GM12892 (cell line): ENCODE results near the gene ONECUT1. TPM values are rescaled to one million over a fixed set of nuclear protein-coding genes. Genes with fewer than 3 reads are reported as not detected.
"Not testable (repeated sequence)": the region's sequence is repeated elsewhere in the genome, so short reads cannot be mapped to it uniquely, and the experiment has no call there.

ENCODE experiments used
- DNase-seq: peaks from one replicate; pipeline ENCODE4 v3.0.0; 2011; ENCODE audit not compliant: insufficient read length
- FAIRE-seq: peaks from 2 replicates; lab custom pipeline; 2011; peaks lifted over from hg19 to GRCh38; lab: Jason Lieb, UNC
- POLR2A ChIP-seq: IDR thresholded peaks from 2 replicates; pipeline ENCODE4 v1.6.1; 2011; ENCODE audit warnings: low read depth, low read length, control low read depth
- POLR2AphosphoS5 ChIP-seq: IDR thresholded peaks from 2 replicates; pipeline ENCODE4 v1.6.1; 2011; ENCODE audit warnings: low read depth, low read length, control low read depth
- TAF1 ChIP-seq: IDR thresholded peaks from 2 replicates; pipeline ENCODE4 v1.6.1; 2011; ENCODE audit warnings: low read depth, mild to moderate bottlenecking, control low read depth, low read length, borderline replicate concordance
- polyA plus RNA-seq: library from polyadenylated mRNA; unstranded; fragments of >200 nt; gene quantifications from one replicate; pipeline ENCODE4 v1.2.1, GENCODE V29; 2012; ENCODE audit warnings: missing spikeins, inconsistent platforms; ENCODE audit not compliant: missing spikeins

Gene ONECUT1
- not detected for polyA plus RNA-seq

DNA sequence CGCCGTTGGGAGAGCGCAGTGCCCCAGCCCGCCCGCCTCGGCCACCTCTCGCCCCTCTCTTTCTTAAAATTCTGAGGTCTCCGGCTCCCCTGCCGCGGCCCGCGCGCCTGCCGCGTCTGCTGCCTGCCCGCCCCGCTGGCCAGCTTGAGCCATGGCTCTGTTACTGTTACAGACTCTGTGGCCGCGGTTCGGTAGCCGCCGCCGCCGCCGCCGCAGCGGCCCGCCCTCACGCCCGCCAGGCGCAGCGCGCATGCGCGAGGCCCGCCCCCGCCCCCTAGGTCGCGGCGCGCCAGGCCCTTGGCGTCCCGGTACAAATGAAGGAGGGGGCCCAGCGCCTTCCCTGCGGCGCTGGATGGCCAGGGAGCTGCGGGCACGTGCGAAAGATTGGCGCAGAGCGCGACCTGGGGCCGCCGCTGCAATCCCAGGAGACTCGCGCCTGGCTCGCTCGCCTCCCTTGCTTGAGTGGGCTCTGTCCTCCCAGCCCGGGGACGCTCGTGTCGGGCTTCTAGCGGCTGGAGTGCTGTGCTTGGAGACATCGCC, at the start of gene ONECUT1:
ONECUT1 (minus strand) TSS at position 168 of the 540 bp plus-strand sequence. CDS start 452 bp downstream, outside the sequence.
- DNase-seq (peak; percentile 72), FAIRE-seq (peak; percentile 70)
- no peak for TF ChIP-seq TAF1
- TF ChIP-seq POLR2A: no peak
- no peak for TF ChIP-seq POLR2AphosphoS5

DNA sequence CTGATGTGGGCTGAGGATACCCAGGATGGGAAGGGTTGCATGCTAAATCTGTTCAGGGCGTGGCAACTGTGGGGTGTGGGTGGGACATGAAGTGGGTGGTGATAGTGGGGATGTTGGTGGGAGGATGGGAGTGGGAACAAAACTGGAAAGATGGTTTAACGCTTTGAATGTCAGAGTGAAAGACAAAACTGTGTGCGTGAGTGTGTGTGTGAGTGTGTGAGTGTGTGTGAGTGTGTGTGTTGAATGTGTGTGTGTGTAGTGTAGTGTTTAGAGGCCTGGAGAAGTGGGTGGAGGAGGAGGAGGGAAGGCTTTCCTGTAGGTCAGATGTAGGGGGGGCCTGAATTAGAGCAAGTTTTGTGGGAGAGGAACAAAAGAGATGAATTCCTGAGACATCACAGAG, 44.2 kb upstream of the ONECUT1 start:
- TF ChIP-seq TAF1 (no peak), POLR2AphosphoS5 (no peak), POLR2A (no peak)
- no peak for FAIRE-seq
- DNase-seq: no peak

DNA sequence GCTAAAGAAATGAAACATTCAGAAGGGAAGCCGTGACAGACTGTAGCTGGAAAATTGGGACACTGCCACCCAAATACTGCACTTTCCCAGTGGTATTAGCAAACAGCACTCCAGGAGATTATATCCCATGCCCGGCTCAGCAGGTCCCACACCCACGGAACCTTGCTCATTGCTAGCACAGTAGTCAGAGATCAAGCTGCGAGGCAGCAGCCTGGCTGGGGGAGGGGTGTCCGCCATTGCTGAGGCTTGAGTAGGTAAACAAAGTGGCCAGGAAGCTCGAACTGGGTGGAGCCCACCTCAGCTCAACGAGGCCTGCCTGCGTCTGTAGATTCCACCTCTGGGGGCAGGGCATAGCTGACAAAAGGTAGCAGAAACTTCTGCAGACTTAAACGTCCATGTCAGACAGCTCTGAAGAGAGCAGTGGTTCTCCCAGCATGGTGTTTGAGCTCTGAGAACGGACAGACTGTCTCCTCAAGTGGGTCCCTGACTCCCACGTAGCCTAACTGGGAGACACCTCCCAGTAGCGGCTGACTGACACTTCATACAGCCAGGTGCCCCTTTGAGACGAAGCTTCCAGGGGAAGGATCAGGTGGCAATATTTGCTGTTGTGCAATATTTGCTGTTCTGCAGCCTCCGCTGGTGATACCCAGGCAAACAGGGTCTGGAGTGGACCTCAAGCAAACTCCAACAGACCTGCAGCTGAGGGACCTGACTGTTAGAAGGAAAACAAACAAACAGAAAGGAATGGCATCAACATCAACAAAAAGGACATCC, 34.2 kb upstream of the ONECUT1 start:
- not testable (repeated sequence) for DNase-seq, FAIRE-seq

DNA sequence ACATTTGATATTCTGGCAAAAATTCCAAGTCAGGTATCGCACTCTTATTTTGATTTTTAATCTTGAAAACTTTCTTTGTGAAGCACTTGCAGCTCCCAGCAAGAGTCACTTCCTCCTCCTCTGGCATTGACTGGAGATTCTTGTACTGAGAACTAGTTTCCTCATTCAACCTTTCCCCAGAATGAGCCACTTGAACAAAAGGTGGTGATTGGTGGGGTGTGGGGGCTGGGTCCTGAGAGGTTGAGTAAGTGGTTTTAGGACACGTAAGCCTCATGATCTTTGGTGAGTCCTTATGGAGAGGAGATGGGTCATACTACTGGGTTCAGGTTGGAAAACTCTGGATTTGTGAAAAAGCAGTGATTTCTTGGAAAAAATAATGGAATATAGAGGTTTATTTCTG, 32.3 kb upstream of the ONECUT1 start:
- DNase-seq: no peak
- no peak for FAIRE-seq

DNA sequence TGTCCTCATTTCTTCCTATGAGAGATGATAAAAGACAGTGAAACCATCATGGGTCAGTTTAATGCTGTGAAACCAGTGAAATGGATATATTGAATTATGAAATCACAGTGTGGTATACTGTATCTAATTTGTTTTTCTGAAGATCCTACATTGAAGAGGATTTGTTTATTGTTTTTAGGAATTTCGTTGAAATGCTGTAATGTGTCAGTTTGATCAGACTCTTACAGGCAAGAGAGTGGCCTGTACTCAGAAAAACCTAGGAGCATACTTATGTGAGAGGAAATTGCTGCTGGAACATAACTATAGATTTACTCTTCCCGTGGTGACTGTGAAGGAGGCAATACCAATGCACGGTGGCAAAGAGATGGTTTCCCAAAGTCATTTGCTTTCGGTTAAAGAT, 29.1 kb upstream of the ONECUT1 start:
- FAIRE-seq (no peak), DNase-seq (no peak)
- no peak for TF ChIP-seq POLR2A
- no peak for TF ChIP-seq POLR2AphosphoS5
- no peak for TF ChIP-seq TAF1

More for the DNA sequence above, 32.3 kb upstream of the ONECUT1 start:
- TF ChIP-seq POLR2A: no peak
- no peak for TF ChIP-seq POLR2AphosphoS5
- no peak for TF ChIP-seq TAF1

DNA sequence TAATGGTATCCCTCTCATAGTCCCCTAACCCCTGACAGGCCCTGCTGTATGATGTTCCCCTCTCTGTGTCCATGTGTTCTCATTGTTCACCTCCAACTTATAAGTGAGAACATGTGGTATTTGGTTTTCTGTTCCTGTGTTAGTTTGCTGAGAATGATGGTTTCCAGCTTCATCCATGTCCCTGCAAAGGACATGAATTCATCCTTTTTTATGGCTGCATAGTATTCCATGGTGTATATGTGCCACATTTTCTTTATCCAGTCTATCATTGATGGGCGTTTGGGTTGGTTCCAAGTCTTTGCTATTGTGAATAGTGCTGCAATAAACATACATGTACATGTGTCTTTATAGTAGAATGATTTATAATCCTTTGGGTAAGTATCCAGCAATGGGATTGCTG, 25.8 kb upstream of the ONECUT1 start:
- DNase-seq, FAIRE-seq: not testable (repeated sequence)

DNA sequence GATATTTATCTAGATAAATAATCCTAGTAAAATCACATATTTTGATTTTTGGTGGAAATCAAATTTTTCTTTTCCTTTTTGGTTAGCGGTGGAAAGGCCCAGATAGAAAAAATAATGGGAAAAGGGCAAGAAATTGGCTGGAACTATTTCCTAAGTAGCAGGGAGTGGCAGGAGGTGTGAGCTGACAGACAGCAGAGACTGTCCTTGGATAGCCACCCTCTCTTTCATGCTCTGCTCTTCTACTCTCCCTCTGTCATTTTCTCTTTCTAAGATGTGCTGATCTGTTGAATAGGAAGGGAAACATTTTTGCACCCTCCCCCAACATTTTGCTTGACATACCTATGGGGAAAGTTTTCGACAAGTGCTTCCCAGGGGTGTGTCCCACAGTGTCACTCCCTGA, 18.9 kb upstream of the ONECUT1 start:
- no peak for DNase-seq
- FAIRE-seq: no peak
- TF ChIP-seq POLR2AphosphoS5 (no peak), POLR2A (no peak), TAF1 (no peak)

DNA sequence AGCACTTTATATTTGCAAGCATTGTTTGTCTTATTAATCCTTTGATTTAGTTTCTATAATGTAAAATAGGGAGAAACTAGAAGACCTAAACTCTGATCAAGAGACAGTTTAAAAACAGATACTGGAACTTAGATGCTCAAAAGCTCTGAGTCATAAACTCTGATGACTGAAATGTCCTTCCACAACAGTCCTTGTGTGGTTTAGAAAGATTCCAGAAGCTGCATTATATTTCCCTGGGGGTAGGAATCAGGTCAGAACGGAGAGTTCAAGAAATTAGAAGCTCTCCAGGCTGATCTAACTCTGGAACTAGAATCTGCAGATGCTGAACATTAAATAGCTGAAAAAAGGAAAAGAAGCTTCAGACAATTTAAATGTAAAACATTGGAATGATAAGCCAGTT, 18.3 kb upstream of the ONECUT1 start:
- TF ChIP-seq POLR2A (no peak), TAF1 (no peak), POLR2AphosphoS5 (no peak)
- DNase-seq (no peak), FAIRE-seq (no peak)

DNA sequence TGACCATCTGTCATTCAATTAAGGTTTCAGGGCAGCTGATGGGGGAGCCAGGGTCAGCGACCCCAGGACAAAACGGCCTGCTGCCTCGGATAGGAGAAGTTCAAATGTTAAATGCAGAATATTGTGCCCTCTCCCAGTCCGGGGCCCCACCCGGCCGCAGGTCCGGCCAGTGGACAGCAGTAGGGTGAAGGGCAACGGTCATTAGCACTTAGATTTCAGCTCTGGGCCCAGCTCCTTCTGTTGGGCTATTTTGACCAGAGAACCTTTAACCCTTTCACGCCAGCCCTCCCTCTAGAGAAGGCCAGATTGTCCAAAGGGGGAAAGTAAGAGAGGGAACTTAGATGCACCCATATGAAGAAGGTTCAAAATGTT, 16.1 kb upstream of the ONECUT1 start:
- FAIRE-seq (no peak), DNase-seq (no peak)
- no peak for TF ChIP-seq POLR2A
- no peak for TF ChIP-seq TAF1
- TF ChIP-seq POLR2AphosphoS5: no peak

DNA sequence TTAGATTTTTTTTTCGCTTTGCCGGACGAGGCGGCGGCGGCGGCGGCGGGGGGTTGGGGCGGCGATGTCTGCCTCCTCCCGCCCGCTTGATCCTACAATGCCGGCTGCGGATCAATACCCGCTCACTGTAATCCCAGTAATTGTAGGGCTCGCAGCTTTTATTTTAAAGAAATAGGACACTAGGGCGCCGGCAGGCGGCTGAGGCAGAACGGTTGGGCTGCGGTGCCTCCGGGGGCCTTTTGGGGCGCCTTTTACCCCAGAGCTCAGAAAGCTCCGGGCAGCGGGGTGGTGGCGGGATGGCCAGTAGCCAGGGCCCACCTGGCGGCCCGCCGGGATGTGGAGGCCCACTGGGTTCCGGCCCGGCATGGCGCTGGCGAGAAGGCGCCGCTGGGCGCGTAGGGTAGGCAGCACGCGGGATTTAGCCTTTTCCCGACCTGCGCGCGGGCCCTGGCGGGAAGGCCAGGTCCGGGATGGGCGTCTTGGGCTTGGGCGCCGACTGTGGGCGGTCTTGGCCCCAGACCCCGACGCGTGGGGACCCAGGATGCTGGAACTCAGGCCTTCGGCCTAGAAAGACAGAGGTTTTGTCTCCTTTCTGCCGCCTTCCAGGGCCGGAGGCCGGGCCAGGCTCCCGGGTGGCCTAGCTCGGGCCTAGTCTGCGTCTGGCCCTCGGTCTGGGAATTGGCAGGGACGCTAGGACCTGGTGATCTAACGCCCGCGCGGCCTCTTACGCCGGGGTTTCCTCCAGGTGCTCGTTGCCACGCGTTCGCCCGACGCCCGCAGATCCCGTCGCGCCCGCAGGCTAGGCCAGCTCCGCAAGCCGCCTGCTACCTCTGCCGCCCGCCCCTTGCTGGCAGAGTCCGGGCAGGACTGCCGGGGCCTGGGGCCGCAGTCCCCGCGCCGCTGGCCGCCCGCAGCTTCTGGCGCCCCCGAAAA, 15.5 kb upstream of the ONECUT1 start:
- DNase-seq: no peak
- no peak for FAIRE-seq
- TF ChIP-seq TAF1 (no peak), POLR2A (no peak), POLR2AphosphoS5 (no peak)

DNA sequence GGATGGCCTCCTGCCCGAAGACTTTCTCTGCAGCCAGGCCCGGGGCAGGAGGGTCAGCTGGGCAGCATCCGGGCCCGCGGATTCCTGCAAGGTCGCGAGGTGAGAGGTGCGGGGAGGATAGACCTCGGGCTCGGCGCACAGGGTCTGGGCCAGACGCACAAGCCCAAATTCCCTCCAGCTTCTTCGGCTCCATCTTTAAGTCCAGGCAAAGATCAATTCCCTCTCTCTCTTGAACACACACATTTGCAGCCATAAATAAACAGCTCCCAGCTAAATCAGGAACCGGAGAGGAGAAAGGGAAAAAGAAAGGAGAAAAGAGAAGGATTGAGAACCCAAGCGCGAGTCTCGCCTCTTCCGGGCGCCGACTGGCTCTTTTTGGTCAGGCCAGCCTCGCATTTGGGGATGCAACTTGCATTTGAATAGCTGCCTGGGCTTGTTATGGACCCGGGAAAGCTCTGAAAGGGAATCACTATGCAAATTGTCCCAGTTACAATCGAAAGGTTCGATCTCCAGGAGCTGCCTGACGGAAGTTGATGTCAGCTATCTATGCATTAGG, 14.5 kb upstream of the ONECUT1 start:
- no peak for TF ChIP-seq POLR2A
- no peak for TF ChIP-seq POLR2AphosphoS5
- no peak for TF ChIP-seq TAF1
- DNase-seq (no peak), FAIRE-seq (peak; percentile 9)
